MCF 10A (cell line): ENCODE data around the gene MYOF. TPM values are rescaled to one million over a fixed set of nuclear protein-coding genes. Genes with fewer than 3 reads are reported as not detected.

Source experiments
- BruUV-seq: library from RNA; stranded (reverse); fragments of 400-500 nt; replicated peaks from 2 replicates; lab custom pipeline; 2021; lab: Mats Ljungman, UMichigan
- CTCF ChIA-PET: fragments of 300-600 bp; sonication (Branson Sonifier 250); formaldehyde crosslinking; extraction: SDS; loops from one replicate; lab custom pipeline; 2021; ENCODE audit warnings: antibody characterized with exemption, inconsistent platforms; lab: Yijun Ruan, JAX
- POLR2A ChIA-PET: fragments of 300-600, 350-650 bp; sonication (Branson Sonifier 250); formaldehyde crosslinking; extraction: SDS; loops from one replicate; lab custom pipeline; 2020; ENCODE audit warnings: antibody characterized with exemption, inconsistent platforms; lab: Yijun Ruan, JAX
- DNase-seq: peaks from one replicate; pipeline ENCODE4 v3.0.0-alpha.2; 2018; ENCODE audit not compliant: unreplicated experiment
- H3K27ac Mint-ChIP-seq: one replicate; pipeline ENCODE4 v1.8.0; 2022; ENCODE audit warnings: mild to moderate bottlenecking, low read depth, mixed read lengths; ENCODE audit not compliant: unreplicated experiment
- H3K27me3 Mint-ChIP-seq: one replicate; pipeline ENCODE4 v1.8.0; 2022; ENCODE audit warnings: mixed read lengths; ENCODE audit not compliant: insufficient read depth, unreplicated experiment
- H3K36me3 Mint-ChIP-seq: one replicate; pipeline ENCODE4 v1.8.0; 2022; ENCODE audit warnings: mild to moderate bottlenecking, moderate library complexity, mixed read lengths; ENCODE audit not compliant: insufficient read depth, unreplicated experiment
- H3K4me1 Mint-ChIP-seq: one replicate; pipeline ENCODE4 v1.8.0; 2022; ENCODE audit warnings: mixed read lengths; ENCODE audit not compliant: insufficient read depth, unreplicated experiment
- H3K4me3 Mint-ChIP-seq: one replicate; pipeline ENCODE4 v1.8.0; 2022; ENCODE audit warnings: mild to moderate bottlenecking, moderate library complexity, mixed read lengths; ENCODE audit not compliant: unreplicated experiment
- H3K9me3 Mint-ChIP-seq: one replicate; pipeline ENCODE4 v1.8.0; 2022; ENCODE audit warnings: mixed read lengths; ENCODE audit not compliant: unreplicated experiment
- CTCF ChIP-seq: fragments of 200-600 bp; IDR thresholded peaks from one replicate; pipeline ENCODE4 v1.8.0; 2022; ENCODE audit warnings: antibody characterized with exemption, mild to moderate bottlenecking; ENCODE audit not compliant: unreplicated experiment
- intact Hi-C: fragments of 100-400 bp; cut with micrococcal nuclease; formaldehyde crosslinking; loops from 2 replicates; pipeline ENCODE4 v1.14.1; 2022
- total RNA-seq: library from RNA; stranded (reverse); gene quantifications from 2 replicates; pipeline ENCODE4 v1.2.3, GENCODE V29; 2022

MYOF gene
- total RNA-seq, 1 experiment from 2014 or later, result 167 TPM

GRCh38 chr10:93378039-93378438, 104.1 kb downstream of the MYOF start:
- intact Hi-C loops, result loop anchor here (5.0 kb wide), 2 partner anchors 119 to 304 kb away; partner anchors contain the start of gene CEP55
- Mint-ChIP-seq H3K4me1 (peaks cover 40% of the 10 kb centered on the region), H3K9me3 (no peaks in the 10 kb centered on the region), H3K36me3 (peaks cover 57% of the 10 kb centered on the region), H3K27ac (peak overlapping the region; percentile 87), H3K27me3 (no peaks in the 10 kb centered on the region), H3K4me3 (no peak overlapping the region)
- BruUV-seq, result no TSS peak
- ChIA-PET CTCF (interaction anchor here (1.5 to 18.1 kb wide), 10 partner anchors 10 to 325 kb away, joined by 3 to 498 read pairs (median 38); partner anchors contain the start of genes FRA10AC1 and MYOF), POLR2A (interaction anchor here (1.5 to 14.8 kb wide), 10 partner anchors 59 to 117 kb away, joined by 3 to 371 read pairs (median 22); partner anchors contain the start of genes CEP55 and MYOF)
- no peak for DNase-seq
- TF ChIP-seq CTCF, result no peak

- CTCF ChIA-PET, result interaction anchor here (0.5 to 18.1 kb wide), 54 partner anchors 9 to 1869 kb away, joined by 3 to 498 read pairs (median 5); partner anchors contain the start of genes CEP55, FRA10AC1 and MYOF
- BruUV-seq, result no TSS peak
- Mint-ChIP-seq H3K9me3 (no peaks in the 10 kb centered on the region), H3K36me3 (peaks cover 66% of the 10 kb centered on the region), H3K27ac (peak overlapping the region; percentile 87), H3K27me3 (no peaks in the 10 kb centered on the region), H3K4me3 (peak overlapping the region; percentile 55), H3K4me1 (peaks cover 40% of the 10 kb centered on the region)
- peak; percentile 88 for DNase-seq
- intact Hi-C loops, result loop anchor here (1.0 to 5.0 kb wide), 6 partner anchors 38 to 306 kb away; partner anchors contain the start of genes CEP55 and MYOF
- POLR2A ChIA-PET, result interaction anchor here (0.6 to 14.8 kb wide), 25 partner anchors 9 to 457 kb away, joined by 3 to 371 read pairs (median 6); partner anchors contain the start of genes CEP55 and MYOF
- TF ChIP-seq CTCF, result peak; percentile 85
These were observed 105.5 kb downstream of the MYOF start for GRCh38 chr10:93376372-93377293.

GRCh38 chr10:93370961-93371360, 111.2 kb downstream of the MYOF start:
- Mint-ChIP-seq H3K27ac (no peak overlapping the region), H3K4me3 (no peak overlapping the region), H3K9me3 (no peaks in the 10 kb centered on the region), H3K4me1 (no peaks in the 10 kb centered on the region), H3K36me3 (peaks cover 92% of the 10 kb centered on the region), H3K27me3 (no peaks in the 10 kb centered on the region)
- no TSS peak for BruUV-seq
- TF ChIP-seq CTCF, result no peak
- ChIA-PET POLR2A (interaction anchor here (1.0 to 1.3 kb wide), 3 partner anchors 13 to 124 kb away, joined by 3 to 6 read pairs (median 6); partner anchors contain the start of gene MYOF), CTCF (interaction anchor here (0.6 to 18.1 kb wide), 6 partner anchors 9 to 253 kb away, joined by 3 to 498 read pairs (median 3); partner anchors contain the start of gene MYOF)
- intact Hi-C loops, result no loop called here
- DNase-seq, result no peak
